HEK293 (cell line): ENCODE results near the gene B4GALT2.

Source experiments
- CTCF ChIP-seq: fragments of 450-650 bp; formaldehyde crosslinking; IDR thresholded peaks from 2 replicates; pipeline ENCODE4 v1.5.1; 2016; ENCODE audit warnings: missing biosample characterization, missing genetic modification characterization
- KLF10 ChIP-seq: fragments of 450-650 bp; IDR thresholded peaks from 2 replicates; pipeline ENCODE4 v1.5.1; 2018; ENCODE audit warnings: missing biosample characterization, mild to moderate bottlenecking, missing genetic modification characterization
- PRDM2 ChIP-seq: fragments of 450-650 bp; formaldehyde crosslinking; IDR thresholded peaks from 2 replicates; pipeline ENCODE4 v1.5.1; 2016; ENCODE audit warnings: missing biosample characterization, missing genetic modification characterization, borderline replicate concordance
- SP2 ChIP-seq: fragments of 450-650 bp; formaldehyde crosslinking; IDR thresholded peaks from 2 replicates; pipeline ENCODE4 v1.5.1; 2016; ENCODE audit warnings: missing biosample characterization, missing genetic modification characterization
- ZNF146 ChIP-seq: fragments of 450-650 bp; formaldehyde crosslinking; IDR thresholded peaks from 2 replicates; pipeline ENCODE4 v1.5.1; 2016; ENCODE audit warnings: missing biosample characterization, missing genetic modification characterization
- ZNF274 ChIP-seq, 2 experiments: fragments of 200-500 bp in 1 of 2; fragments of 450-650 bp in 1 of 2; sonication (Bioruptor generic) in 1 of 2; formaldehyde crosslinking in 1 of 2; IDR thresholded peaks; 2 replicates each; pipeline versions ENCODE4 v1.5.1 to v1.6.1; 2014 to 2016; ENCODE audit warnings: borderline replicate concordance in 1 of 2, inconsistent platforms in 1 of 2, low read length in 1 of 2, missing biosample characterization in 1 of 2, missing genetic modification characterization in 1 of 2
- ZNF394 ChIP-seq: fragments of 450-650 bp; formaldehyde crosslinking; IDR thresholded peaks from 2 replicates; pipeline ENCODE4 v1.5.1; 2016; ENCODE audit warnings: missing biosample characterization, missing genetic modification characterization, mild to moderate bottlenecking, moderate library complexity, borderline replicate concordance
- ZNF510 ChIP-seq: fragments of 450-650 bp; formaldehyde crosslinking; IDR thresholded peaks from 2 replicates; pipeline ENCODE4 v1.5.1; 2018; ENCODE audit warnings: mild to moderate bottlenecking, missing genetic modification characterization, missing biosample characterization; ENCODE audit not compliant: insufficient replicate concordance
- ZNF560 ChIP-seq: fragments of 450-650 bp; formaldehyde crosslinking; IDR thresholded peaks from 2 replicates; pipeline ENCODE4 v1.5.1; 2017; ENCODE audit warnings: missing biosample characterization, missing genetic modification characterization, borderline replicate concordance
- ZNF776 ChIP-seq: fragments of 450-650 bp; formaldehyde crosslinking; IDR thresholded peaks from 2 replicates; pipeline ENCODE4 v1.5.0; 2017; ENCODE audit warnings: missing biosample characterization, missing genetic modification characterization, borderline replicate concordance
- ZNF785 ChIP-seq: fragments of 450-650 bp; formaldehyde crosslinking; IDR thresholded peaks from 2 replicates; pipeline ENCODE4 v1.5.1; 2016; ENCODE audit warnings: missing biosample characterization, missing genetic modification characterization
- ZXDB ChIP-seq: fragments of 450-650 bp; formaldehyde crosslinking; IDR thresholded peaks from 2 replicates; pipeline ENCODE4 v1.5.1; 2016; ENCODE audit warnings: missing biosample characterization, missing genetic modification characterization
- TF ChIP-seq, protein P1 (sequence below): fragments of 450-650 bp; formaldehyde crosslinking; optimal IDR thresholded peaks from 2 replicates; pipeline ENCODE3; 2016; ENCODE audit warnings: missing biosample characterization, mild to moderate bottlenecking, missing genetic modification characterization
- TF ChIP-seq, protein P2 (sequence below): fragments of 450-650 bp; formaldehyde crosslinking; IDR thresholded peaks from 2 replicates; pipeline ENCODE4 v1.5.1; 2016; ENCODE audit warnings: missing biosample characterization, missing genetic modification characterization

GRCh38 chr1:43982808-43983207 lies 3.8 kb downstream of the B4GALT2 start:
- TF ChIP-seq ZXDB (tag by site-specific recombination), result no peak
- TF ChIP-seq ZNF274 (IDR thresholded peaks at IDR 0.05; ENCODE audit: low read length), result no peak
- TF ChIP-seq ZNF274 (tag by site-specific recombination; IDR thresholded peaks at IDR 0.05; ENCODE audit: borderline replicate concordance), result no peak
- TF ChIP-seq, protein P1, sequence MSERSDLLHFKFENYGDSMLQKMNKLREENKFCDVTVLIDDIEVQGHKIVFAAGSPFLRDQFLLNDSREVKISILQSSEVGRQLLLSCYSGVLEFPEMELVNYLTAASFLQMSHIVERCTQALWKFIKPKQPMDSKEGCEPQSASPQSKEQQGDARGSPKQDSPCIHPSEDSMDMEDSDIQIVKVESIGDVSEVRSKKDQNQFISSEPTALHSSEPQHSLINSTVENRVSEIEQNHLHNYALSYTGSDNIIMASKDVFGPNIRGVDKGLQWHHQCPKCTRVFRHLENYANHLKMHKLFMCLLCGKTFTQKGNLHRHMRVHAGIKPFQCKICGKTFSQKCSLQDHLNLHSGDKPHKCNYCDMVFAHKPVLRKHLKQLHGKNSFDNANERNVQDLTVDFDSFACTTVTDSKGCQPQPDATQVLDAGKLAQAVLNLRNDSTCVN (tag by site-specific recombination), result no peak
- no peak for TF ChIP-seq ZNF146
- TF ChIP-seq CTCF (tag by site-specific recombination), result no peak
- no peak for TF ChIP-seq PRDM2 (tag by site-specific recombination)
- TF ChIP-seq ZNF560 (tag by site-specific recombination), result no peak
- no peak for TF ChIP-seq ZNF394
- TF ChIP-seq KLF10 (tag by site-specific recombination), result no peak
- no peak for TF ChIP-seq SP2 (tag by site-specific recombination)
- TF ChIP-seq ZNF785 (tag by site-specific recombination), result no peak
- no peak for TF ChIP-seq ZNF510 (tag by site-specific recombination)
- TF ChIP-seq, protein P2, sequence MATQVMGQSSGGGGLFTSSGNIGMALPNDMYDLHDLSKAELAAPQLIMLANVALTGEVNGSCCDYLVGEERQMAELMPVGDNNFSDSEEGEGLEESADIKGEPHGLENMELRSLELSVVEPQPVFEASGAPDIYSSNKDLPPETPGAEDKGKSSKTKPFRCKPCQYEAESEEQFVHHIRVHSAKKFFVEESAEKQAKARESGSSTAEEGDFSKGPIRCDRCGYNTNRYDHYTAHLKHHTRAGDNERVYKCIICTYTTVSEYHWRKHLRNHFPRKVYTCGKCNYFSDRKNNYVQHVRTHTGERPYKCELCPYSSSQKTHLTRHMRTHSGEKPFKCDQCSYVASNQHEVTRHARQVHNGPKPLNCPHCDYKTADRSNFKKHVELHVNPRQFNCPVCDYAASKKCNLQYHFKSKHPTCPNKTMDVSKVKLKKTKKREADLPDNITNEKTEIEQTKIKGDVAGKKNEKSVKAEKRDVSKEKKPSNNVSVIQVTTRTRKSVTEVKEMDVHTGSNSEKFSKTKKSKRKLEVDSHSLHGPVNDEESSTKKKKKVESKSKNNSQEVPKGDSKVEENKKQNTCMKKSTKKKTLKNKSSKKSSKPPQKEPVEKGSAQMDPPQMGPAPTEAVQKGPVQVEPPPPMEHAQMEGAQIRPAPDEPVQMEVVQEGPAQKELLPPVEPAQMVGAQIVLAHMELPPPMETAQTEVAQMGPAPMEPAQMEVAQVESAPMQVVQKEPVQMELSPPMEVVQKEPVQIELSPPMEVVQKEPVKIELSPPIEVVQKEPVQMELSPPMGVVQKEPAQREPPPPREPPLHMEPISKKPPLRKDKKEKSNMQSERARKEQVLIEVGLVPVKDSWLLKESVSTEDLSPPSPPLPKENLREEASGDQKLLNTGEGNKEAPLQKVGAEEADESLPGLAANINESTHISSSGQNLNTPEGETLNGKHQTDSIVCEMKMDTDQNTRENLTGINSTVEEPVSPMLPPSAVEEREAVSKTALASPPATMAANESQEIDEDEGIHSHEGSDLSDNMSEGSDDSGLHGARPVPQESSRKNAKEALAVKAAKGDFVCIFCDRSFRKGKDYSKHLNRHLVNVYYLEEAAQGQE (tag by site-specific recombination), result no peak
- no peak for TF ChIP-seq ZNF776
